UCSD-AML1 (cell line): ENCODE results near the gene FCN2.

Source experiments
- DNase-seq: peaks from one replicate; lab custom pipeline; 2025; ENCODE audit not compliant: unreplicated experiment; lab: John Stamatoyannopoulos, UW

Gene FCN2

GRCh38 chr9:134929193-134930158 is 48.9 kb downstream of the FCN2 start:
- DNase-seq = peak; percentile 78

- no peak for DNase-seq
Measured at GRCh38 chr9:134930398-134930797, 49.8 kb downstream of the FCN2 start.

GRCh38 chr9:134932171-134932570 is 51.6 kb downstream of the FCN2 start:
- DNase-seq = no peak

GRCh38 chr9:134932606-134933005 is 52.0 kb downstream of the FCN2 start:
- no peak for DNase-seq

GRCh38 chr9:134933076-134933659 is 52.6 kb downstream of the FCN2 start:
- no peak for DNase-seq

DNA sequence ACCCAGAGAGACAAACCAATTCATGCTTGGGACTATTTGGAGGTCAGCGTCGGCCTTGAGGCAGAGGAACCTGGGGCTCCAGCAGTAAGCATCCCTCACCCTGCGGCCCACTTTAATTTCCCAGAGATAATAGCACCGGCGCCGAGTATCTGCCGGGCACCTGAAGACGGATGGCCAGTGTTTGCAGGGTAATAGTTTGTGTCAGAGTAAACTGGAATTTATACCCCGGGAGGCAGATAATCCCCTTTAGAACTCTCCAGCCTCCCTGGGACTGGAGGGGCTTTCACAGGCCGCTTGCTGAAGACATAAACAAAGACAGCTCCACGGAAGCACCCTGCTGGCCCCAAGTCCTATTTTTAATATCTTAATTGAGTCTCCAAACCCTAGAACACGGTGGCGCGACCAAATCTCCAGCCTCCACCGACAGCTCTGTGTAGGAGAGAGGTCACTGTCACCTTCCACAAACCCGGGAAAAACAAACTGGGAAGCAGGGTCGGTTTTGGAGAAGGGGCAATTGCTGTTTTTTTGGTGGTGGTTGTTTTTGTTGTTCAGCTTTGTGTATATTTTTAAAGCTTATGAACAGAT is 54.5 kb downstream of the FCN2 start:
- no peak for DNase-seq

- DNase-seq = no peak
Measured at GRCh38 chr9:134935701-134936345, 55.2 kb downstream of the FCN2 start.

GRCh38 chr9:134936346-134937163 is 55.9 kb downstream of the FCN2 start:
- no peak for DNase-seq
